NCI-H2227 treated with DMSO at 0.1 percent for 48 hours (cell line): ENCODE data around the gene SPINK9.

Source experiments
- DNase-seq: peaks from one replicate; lab custom pipeline; 2025; lab: John Stamatoyannopoulos, UW

SPINK9 gene, protein sequence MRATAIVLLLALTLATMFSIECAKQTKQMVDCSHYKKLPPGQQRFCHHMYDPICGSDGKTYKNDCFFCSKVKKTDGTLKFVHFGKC

DNA sequence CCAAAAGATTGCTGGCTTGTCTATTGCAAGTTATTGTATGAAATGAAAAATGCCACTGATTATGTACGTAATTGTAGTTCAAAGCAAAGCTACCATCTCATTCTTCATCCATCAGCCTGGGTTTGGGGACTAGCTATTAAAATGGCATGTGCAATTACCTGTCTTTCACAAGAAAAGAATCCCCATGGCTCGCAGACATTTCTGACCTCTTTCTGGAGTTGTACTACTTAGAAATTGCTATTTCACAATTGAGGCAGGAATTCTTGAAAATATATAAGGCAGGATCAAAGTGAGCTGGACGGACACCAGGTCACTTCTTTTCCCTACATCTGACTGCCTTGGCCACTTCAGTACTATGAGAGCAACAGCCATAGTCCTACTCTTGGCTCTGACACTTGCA is at the start of gene SPINK9:
TSS of gene SPINK9 (plus strand) at position 301 of the 400 bp plus-strand sequence. CDS start at position 356, 55 bp downstream.
- DNase-seq, result no peak

DNA sequence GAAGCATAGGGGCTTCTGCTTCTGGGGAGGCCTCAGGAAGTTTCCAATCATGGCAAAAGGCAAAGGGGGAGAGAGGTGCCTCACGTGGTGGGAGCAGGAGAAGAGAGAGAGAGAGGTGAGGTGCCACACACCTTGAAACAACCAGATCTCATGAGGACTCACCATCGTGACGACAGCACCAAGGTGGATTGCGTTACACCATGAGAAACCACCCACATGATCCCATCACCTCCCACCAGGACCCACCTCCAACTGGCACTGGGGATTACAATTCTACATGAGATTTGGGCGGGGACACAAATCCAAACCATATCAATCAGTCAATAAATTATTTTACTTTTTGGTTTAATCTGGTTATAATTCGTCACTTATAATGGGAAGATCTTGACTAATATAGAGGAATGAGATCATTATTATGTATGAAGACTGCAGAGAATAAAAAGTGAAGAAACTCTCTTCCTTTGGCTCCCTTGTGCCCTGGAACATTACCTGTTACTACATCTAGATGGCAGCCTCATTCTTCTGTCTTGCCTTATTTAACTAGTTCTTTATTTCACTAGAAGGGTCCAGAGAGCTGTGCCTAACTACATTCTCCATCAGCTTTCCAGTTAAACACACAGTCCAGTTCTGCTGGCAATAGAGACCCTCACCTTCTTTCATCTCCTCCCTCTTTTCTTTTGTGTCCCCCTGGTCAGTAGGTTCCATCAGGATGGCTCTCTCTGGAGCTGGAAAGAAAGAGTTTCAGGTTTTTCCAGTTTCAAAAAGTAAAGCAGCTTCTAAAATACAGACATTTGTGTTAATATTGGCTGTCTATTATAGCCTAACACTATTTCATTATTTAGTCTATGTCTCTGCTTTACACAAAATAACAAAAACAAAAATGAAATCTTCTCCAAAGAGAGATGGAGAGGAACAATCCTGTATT is 44.8 kb upstream of the SPINK9 start:
- DNase-seq, result peak; percentile 13

DNA sequence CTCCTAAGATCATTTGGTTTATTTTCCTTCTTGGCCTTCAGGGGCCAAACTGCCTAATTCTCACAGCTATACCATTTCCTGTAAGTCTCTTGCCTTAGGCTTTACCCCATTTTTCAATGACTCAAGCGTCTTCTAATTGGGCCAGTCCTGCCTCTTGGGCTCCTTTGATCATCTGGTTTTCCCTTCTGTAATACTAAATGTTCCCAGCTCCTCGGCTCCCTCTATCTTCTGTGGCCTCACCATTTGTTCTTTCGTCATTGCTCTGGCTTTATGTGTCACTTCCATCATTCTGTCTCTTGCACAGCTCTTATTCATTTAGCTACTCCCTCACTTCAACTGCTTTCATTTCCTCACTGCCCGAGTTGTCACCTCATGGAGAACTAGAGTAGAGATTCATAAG is 37.6 kb upstream of the SPINK9 start:
- no peak for DNase-seq

DNA sequence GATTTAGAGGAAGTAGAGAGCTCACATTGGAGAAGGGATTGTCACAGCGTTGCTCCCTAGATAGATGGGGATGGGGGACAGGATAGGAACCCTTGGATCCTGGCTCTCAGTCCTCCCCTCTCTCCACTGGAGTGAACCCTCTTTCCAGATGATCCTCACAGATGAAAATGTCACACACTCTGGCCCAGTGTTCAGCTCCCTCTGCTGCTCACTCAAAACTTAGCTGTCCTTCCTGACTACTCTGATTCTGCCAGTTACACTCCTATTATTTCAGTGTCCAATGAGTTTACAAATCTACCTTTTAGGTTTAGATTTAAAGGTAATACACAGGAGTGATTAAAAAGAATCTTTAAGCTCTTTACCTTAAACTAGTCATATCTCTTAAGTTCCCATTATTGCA is 28.9 kb upstream of the SPINK9 start:
- DNase-seq, result no peak

DNA sequence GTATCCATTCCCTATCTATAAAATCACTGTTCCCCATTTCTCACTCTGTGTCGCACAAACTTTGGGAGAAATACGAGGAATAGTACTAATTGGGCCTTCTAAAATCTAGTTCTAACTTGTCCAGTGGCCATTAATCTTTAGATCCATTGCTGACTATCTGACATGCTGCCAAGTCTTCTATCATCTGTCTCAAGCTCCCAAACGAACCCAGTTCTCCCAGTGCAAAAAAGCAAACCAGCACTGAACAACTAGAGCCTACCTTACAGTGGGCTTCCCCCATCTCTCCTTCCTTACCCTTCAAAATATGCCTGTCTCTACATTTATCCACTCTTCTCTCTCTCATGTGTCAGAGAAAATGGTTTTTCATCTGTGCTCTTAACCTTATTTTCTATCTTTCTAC is 26.3 kb upstream of the SPINK9 start:
- DNase-seq, result no peak

DNA sequence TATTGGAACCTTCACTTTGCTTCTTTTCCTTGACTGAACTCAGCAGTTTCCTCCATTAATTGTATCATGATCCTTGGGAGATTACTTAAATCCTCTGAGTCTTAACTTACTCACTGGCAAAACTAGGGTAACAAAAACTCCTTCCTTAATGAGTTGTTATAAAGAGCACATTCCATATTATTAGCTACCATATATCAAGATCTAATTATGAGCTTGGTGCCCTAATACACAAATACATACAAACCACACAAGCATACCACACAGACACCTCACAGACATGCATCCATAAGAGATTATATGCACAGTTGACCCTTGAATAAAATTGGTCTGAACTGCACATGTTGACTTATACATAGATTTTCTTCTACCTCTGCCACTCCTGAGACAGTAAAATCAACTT is 25.6 kb upstream of the SPINK9 start:
- peak; percentile 48 for DNase-seq

DNA sequence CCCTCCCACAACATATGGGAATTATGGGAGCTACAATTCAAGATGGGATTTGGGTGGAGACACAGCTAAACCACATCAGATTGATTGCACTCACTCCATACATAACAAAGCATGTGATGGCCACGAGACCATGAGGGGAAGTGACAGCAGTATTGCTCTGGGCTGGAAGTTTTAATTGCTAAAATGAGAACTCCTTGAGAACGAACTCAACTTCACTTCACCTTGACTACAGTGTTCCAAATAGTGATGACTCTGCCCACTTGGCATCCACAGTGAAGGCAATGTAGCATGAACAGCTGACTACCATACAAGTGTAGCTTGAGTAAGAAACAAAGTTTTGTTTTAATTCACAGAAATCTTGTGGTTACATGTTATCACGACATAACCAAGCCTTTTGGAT is 23.9 kb upstream of the SPINK9 start:
- no peak for DNase-seq

DNA sequence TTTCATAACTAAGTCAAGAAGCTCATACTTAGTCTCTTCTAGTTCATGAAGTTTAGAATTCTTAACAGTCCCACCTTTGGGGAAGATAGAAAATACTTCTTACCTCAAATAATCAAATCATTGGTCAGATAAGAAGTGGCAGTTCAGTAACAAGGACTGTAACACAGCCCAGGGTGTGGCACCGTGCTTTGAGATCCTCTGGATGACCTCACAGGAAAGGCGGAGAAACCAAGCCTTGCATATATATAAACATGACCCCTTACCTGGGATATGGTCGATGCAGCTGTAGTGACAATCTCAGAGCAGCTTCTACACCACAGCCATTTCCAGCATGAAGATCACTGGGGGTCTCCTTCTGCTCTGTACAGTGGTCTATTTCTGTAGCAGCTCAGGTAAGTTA is 23.2 kb upstream of the SPINK9 start, which contains the start of gene SPINK7:
TSS of gene SPINK7 (plus strand) at position 271 of the 400 bp plus-strand sequence. CDS start at position 332, 61 bp downstream.
- DNase-seq, result no peak

DNA sequence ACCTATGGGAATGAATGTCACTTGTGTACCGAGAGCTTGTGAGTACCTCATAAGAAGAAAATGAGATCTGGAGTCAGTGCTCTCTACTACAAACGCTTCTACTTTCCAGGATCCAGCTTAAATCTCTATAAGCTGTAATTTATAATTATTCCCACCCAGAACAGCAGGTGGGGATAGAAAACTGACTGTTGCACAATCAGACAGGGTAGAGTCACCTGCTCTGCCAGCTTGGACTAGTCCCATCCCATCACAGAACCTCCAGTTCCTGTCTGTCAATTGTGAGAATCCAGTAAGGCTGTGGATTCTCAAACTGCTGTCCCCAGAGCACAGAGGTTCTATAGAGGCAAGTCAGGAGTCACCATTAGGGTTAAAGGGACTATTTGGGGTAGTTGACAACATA is 21.2 kb upstream of the SPINK9 start:
- DNase-seq, result no peak

DNA sequence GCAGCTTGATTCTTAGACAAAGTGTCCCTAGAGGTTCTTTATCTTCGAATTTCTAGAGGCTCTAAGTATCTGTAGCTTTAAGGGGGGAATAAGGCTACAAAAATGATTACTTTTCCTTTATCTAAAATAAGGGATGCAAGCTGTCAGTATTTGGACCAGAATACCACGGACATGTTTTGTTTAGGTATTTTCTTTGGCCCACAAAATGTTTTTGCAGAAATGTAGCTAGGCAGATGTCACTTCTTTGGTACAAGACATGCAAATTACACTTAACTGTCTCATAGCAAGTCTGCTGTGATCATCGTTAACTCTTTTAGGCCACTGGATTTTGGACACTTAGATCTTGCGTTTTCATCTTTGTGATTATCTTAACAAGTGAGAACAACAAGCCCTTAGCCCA is 20.6 kb upstream of the SPINK9 start:
- DNase-seq, result no peak

DNA sequence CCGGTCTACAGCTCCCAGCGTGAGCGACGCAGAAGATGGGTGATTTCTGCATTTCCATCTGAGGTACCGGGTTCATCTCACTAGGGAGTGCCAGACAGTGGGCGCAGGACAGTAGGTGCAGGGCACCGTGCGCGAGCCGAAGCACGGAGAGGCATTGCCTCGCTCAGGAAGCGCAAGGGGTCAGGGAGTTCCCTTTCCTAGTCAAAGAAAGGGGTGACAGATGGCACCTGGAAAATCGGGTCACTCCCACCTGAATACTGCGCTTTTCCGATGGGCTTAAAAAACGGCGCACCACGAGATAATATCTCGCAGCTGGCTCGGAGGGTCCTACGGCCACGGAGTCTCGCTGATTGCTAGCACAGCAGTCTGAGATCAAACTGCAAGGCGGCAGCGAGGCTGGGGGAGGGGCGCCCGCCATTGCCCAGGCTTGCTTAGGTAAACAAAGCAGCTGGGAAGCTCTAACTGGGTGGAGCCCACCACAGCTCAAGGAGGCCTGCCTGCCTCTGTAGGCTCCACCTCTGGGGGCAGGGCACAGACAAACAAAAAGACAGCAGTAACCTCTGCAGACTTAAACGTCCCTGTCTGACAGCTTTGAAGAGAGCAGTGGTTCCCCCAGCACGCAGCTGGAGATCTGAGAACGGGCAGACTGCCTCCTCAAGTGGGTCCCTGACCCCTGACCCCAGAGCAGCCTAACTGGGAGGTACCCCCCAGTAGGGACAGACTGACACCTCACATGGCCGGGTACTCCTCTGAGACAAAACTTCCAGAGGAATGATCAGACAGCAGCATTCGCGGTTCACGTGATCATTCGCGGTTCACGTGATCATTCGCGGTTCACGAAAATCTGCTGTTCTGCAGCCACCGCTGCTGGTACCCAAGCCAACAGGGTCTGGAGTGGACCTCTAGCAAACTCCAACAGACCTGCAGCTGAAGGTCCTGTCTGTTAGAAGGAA is 15.1 kb upstream of the SPINK9 start:
- peak; percentile 46 for DNase-seq

DNA sequence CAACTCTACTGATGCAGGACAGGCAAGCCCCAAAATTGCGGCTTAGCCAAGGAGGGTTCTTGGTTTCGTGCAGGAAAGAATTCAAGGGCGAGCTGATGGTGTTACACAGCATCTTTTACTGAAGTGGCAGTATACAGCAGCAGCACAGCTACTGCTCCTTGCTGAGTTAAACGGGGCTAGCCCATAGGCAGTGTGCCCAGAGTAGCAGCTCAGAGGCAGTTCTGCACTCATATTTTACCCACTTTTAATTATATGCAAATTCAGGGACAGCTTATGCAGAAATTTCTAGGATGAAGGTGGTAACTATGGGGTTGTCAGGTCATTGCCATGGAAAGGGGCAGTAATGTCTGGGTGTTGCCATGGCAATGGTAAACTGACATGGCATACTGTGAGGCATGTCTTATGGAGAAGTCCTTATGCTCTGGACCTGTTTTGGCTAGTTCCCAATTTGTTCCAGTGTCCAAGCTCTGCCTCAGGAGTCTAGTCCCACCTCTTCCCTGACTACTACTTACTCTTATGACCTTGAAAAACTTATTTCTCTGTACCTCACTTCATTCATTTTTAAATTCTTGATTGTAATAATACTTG is 2.0 kb upstream of the SPINK9 start:
- no peak for DNase-seq

DNA sequence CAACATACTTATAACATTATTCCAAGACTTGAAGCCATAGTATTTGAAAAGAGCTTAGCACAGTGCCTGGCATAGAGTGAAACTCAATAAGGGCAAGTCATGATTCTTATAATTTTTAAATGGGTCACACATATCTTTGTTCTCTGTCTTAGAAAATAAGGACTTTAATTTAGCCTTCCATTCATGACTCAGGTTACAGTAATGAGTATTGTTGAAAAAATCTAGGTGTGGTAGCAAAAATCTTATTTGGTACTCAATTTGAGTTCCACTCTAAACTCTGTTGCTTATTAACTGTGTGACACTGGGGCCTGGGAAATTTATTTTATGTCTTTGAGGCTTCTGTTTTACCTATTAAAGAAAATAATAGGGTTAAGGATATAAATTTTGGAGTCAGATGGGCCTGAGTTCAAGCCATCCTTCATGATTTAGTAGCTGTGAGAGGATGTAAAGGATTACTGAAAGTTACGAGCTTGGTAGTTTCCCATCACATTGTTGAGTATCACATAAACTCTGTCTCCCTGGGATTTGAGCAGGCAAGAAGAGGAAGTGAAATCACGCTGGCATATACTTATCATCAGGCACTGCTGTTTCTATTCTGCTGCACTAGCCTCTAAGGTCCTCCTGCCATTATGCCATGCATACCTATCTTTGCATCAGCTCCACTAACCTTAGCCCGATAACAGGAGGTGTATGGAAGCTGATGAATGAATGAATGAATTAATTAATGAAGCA is 1.5 kb downstream of the SPINK9 start:
- no peak for DNase-seq

DNA sequence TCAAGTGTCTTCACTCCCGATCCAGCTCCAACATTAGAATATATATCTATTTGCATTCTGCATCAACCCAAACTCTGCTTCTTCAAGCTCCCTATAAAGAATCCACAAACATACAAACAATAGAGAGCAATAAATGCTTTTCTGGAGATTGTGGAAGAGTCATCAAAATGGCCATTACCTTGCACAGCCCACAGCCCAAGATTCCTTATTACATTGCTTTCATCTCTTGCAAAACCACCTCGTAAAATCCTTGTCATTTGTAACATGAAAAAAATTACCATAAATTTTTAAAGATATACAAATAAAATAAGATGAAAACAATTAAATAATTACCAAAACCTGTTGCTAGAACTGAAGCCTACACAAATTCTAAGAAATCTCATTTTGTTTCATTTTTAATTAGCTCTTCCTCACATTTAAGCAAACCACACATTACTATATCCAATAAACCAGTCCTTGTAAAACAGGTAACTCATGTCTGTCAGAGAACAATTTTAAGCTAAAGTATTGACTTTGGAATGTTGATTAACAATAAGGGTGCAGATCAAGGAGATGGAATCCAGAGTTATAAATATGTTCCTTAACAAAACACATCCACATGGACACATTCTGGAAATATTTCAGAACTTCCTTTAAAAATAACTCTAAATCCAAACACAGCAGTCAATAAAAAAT is 7.1 kb downstream of the SPINK9 start:
- no peak for DNase-seq

DNA sequence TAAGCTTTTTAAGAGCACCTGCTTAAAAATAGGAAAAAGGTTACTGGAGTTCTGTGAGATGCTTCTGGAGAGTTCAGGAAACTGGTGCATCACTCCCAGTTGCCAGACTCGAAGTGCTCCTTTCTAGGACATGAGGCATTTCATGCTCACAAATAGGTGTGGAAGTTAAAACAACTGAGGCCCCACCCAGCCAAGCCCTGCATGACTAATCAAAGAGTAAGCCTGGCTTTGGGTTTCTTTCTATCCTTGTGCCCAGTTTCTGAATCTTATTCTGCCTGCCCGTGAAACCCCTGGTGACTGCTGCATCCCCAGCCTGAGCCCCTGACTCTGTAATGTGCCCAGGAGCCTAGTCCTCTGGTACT is 7.7 kb downstream of the SPINK9 start:
- no peak for DNase-seq

DNA sequence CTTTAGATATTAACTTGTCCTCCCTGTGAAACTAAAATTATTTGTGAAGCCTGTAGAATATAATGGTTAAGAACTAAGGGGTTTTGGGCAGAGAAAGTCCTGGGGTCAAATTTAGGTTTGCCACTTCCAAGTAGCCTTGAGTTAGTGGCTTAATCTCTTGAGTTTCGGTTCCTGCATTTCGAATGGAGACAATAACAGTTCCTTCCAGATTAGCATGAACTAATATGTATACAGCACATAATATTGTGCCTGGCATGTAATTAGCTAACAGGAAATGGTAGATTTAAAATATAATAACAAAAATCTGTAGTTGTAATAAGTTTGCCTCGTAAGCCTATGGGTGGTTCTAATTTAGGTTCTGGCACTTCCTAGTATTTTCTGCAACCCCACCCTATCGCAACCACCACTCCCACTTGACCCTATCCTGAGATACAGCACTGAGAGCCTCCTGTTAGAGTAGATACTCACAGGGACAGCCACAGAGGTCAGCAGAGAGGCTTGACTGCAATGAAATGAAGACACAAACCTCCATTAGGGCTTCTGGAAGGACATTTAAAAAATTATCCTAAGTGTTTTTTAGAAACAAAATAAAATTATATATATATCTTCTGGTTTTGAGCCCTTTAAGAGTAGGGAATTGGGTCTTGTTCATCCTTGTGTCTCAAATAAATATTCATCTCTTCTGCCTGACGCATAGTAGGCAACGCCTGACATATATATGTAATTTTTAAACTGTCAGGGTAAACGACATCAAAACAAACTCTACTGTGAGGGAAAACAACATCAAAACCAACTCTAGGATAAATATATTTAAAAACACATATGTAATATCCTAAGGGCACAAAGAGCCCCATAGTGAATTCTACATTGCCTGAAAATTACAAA is 8.5 kb downstream of the SPINK9 start:
- no peak for DNase-seq

DNA sequence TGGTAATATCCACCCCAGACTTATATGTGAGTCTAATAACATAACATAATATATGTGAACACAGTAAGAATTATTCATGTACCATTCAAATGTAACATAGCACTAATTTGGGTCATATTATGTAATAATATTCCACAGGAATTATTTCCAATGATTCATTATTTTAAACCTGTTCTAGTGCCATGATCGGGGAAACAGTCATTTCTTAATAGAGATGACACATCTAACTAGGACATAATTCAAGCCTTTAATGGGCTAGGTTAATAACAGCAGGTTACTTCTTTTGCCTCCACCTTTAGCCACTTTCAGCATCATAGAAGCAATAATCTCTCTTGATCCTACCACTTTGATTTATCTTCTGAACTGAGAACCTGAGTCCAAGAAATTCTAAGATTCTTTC is 12.3 kb downstream of the SPINK9 start:
- DNase-seq, result no peak

DNA sequence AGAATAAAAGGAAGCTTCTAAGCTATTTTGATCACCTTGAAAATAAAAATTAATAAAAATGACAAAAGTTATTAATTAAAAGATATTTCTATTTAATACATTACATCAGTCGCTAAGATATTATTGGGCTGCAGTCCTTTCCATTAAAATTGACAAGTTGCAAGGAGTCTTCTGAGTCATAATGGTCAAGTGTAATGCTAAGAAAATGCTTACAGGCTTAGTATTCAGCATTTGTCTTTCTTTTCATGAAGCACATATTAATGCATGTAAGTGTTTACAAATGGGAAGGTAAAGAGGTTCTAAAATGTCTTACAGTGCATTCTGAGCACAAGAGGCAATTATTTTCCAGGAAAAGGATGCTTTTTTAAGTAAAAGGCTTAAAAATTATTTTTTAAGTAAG is 17.3 kb downstream of the SPINK9 start:
- no peak for DNase-seq

DNA sequence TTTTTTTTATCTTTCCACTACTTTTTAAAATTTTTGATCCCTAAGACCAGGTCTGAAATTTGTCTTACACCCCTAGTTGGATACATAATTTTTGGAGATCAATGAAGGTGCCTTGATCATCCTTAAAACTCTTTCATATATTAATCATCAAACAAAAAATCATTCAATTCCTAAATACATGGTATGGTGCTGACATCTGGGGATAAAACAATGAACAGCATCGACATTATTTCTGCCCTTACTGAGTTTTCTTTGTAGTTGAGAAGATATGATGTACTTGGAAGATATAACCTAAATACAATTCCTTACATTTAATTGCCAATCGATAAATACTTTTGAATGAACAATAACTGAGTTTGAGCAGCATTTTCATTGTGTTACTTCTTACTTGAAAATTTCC is 18.3 kb downstream of the SPINK9 start:
- DNase-seq, result no peak

DNA sequence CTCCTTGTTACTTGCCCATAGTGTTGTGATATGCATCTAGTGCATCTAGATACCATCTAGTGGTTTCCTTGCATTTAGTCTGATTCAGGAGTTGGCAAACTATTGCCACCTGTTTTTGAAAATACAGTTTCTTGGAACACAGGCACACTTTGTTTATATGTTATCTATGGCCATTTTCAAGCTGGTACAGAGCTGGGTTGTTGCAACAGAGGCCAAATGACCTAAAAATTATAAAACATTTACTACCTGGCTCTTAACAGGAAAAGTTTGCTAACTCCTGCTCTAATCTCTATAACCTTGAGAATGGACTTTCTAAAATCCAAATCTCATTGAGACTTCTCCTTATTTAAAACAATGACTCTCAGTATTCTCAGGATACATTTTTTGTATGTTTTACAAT is 29.0 kb downstream of the SPINK9 start:
- no peak for DNase-seq
